Adipocyte (in vitro differentiated cells): ENCODE measurements around the gene HS3ST5.

ENCODE experiments used
- DNase-seq: peaks from one replicate; pipeline ENCODE4 v3.0.0-alpha.2; 2015; ENCODE audit warnings: low read depth
- H3K27me3 ChIP-seq: replicated peaks from 2 replicates; pipeline ENCODE4 v1.7.0; 2013; ENCODE audit warnings: mild to moderate bottlenecking, low read length, moderate library complexity; ENCODE audit not compliant: control insufficient read depth, insufficient read depth
- H3K36me3 ChIP-seq: 2 replicates; pipeline ENCODE4 v1.7.0; 2013; ENCODE audit warnings: low read length, mild to moderate bottlenecking, moderate library complexity; ENCODE audit not compliant: control insufficient read depth, insufficient read depth, severe bottlenecking
- H3K4me1 ChIP-seq: 2 replicates; pipeline ENCODE4 v1.7.0; 2013; ENCODE audit warnings: mild to moderate bottlenecking, low read length, moderate library complexity; ENCODE audit not compliant: control insufficient read depth, insufficient read depth
- H3K4me3 ChIP-seq: 2 replicates; pipeline ENCODE4 v1.7.0; 2013; ENCODE audit warnings: mild to moderate bottlenecking, low read length, moderate library complexity
- H3K9ac ChIP-seq: 2 replicates; pipeline ENCODE4 v1.7.0; 2013; ENCODE audit warnings: mild to moderate bottlenecking, low read length, moderate library complexity
- H3K9me3 ChIP-seq: 2 replicates; pipeline ENCODE4 v1.7.0; 2013; ENCODE audit warnings: mild to moderate bottlenecking, low read length, moderate library complexity; ENCODE audit not compliant: control insufficient read depth

Gene HS3ST5

GRCh38 chr6:114181664-114182063, 161.2 kb downstream of the HS3ST5 start:
- no peak overlapping the region for H3K9ac ChIP-seq
- H3K4me1 ChIP-seq = no peaks in the 10 kb centered on the region

GRCh38 chr6:114179411-114179810, 163.4 kb downstream of the HS3ST5 start:
- no peak overlapping the region for H3K4me3 ChIP-seq
- H3K9ac ChIP-seq = no peak overlapping the region
- H3K36me3 ChIP-seq = no peaks in the 10 kb centered on the region
- H3K27me3 ChIP-seq = no peaks in the 10 kb centered on the region
- no peaks in the 10 kb centered on the region for H3K4me1 ChIP-seq
- no peak for DNase-seq
- H3K9me3 ChIP-seq = peaks cover 2% of the 10 kb centered on the region

More at GRCh38 chr6:114181664-114182063, 161.2 kb downstream of the HS3ST5 start:
- Histone ChIP-seq H3K4me3 (no peak overlapping the region), H3K27me3 (no peaks in the 10 kb centered on the region), H3K9me3 (peaks cover 2% of the 10 kb centered on the region), H3K36me3 (no peaks in the 10 kb centered on the region)
- DNase-seq = no peak

- Histone ChIP-seq H3K4me1 (no peaks in the 10 kb centered on the region), H3K9me3 (peaks cover 2% of the 10 kb centered on the region), H3K4me3 (no peak overlapping the region), H3K27me3 (no peaks in the 10 kb centered on the region), H3K36me3 (no peaks in the 10 kb centered on the region), H3K9ac (no peak overlapping the region)
- no peak for DNase-seq
Measured at GRCh38 chr6:114176726-114177125, 166.1 kb downstream of the HS3ST5 start.

- no peaks in the 10 kb centered on the region for H3K4me1 ChIP-seq
- no peaks in the 10 kb centered on the region for H3K9me3 ChIP-seq
- no peak for DNase-seq
- no peak overlapping the region for H3K9ac ChIP-seq
- H3K27me3 ChIP-seq = no peaks in the 10 kb centered on the region
- no peaks in the 10 kb centered on the region for H3K36me3 ChIP-seq
- no peak overlapping the region for H3K4me3 ChIP-seq
Measured at GRCh38 chr6:114172576-114173260, 170.1 kb downstream of the HS3ST5 start.

GRCh38 chr6:114171473-114171872, 171.3 kb downstream of the HS3ST5 start:
- Histone ChIP-seq H3K9ac (no peak overlapping the region), H3K27me3 (no peaks in the 10 kb centered on the region), H3K36me3 (no peaks in the 10 kb centered on the region), H3K4me3 (no peak overlapping the region), H3K9me3 (no peaks in the 10 kb centered on the region), H3K4me1 (no peaks in the 10 kb centered on the region)
- no peak for DNase-seq

GRCh38 chr6:114170958-114171387, 171.8 kb downstream of the HS3ST5 start:
- no peak overlapping the region for H3K9ac ChIP-seq
- no peak overlapping the region for H3K4me3 ChIP-seq
- H3K9me3 ChIP-seq = no peaks in the 10 kb centered on the region
- no peak for DNase-seq
- H3K27me3 ChIP-seq = no peaks in the 10 kb centered on the region
- H3K4me1 ChIP-seq = no peaks in the 10 kb centered on the region
- H3K36me3 ChIP-seq = no peaks in the 10 kb centered on the region

GRCh38 chr6:114170372-114170771, 172.5 kb downstream of the HS3ST5 start:
- Histone ChIP-seq H3K4me1 (no peaks in the 10 kb centered on the region), H3K9ac (no peak overlapping the region), H3K27me3 (no peaks in the 10 kb centered on the region), H3K4me3 (no peak overlapping the region), H3K36me3 (no peaks in the 10 kb centered on the region), H3K9me3 (no peaks in the 10 kb centered on the region)
- DNase-seq = no peak

- H3K4me3 ChIP-seq = no peak overlapping the region
- no peak for DNase-seq
- H3K9me3 ChIP-seq = no peaks in the 10 kb centered on the region
- no peaks in the 10 kb centered on the region for H3K27me3 ChIP-seq
- no peaks in the 10 kb centered on the region for H3K4me1 ChIP-seq
- no peak overlapping the region for H3K9ac ChIP-seq
- H3K36me3 ChIP-seq = no peaks in the 10 kb centered on the region
Measured at GRCh38 chr6:114169763-114170162, 173.1 kb downstream of the HS3ST5 start.

- no peaks in the 10 kb centered on the region for H3K36me3 ChIP-seq
- DNase-seq = no peak
- no peaks in the 10 kb centered on the region for H3K4me1 ChIP-seq
- no peak overlapping the region for H3K4me3 ChIP-seq
- no peaks in the 10 kb centered on the region for H3K27me3 ChIP-seq
- H3K9me3 ChIP-seq = no peaks in the 10 kb centered on the region
- H3K9ac ChIP-seq = no peak overlapping the region
Measured at GRCh38 chr6:114167583-114168576, 174.9 kb downstream of the HS3ST5 start.

GRCh38 chr6:114164207-114164606, 178.6 kb downstream of the HS3ST5 start:
- DNase-seq = no peak
- H3K9me3 ChIP-seq = no peaks in the 10 kb centered on the region
- H3K36me3 ChIP-seq = no peaks in the 10 kb centered on the region
- H3K4me3 ChIP-seq = no peak overlapping the region
- H3K4me1 ChIP-seq = no peaks in the 10 kb centered on the region
- H3K27me3 ChIP-seq = no peaks in the 10 kb centered on the region
- no peak overlapping the region for H3K9ac ChIP-seq

- DNase-seq = no peak
- H3K36me3 ChIP-seq = no peaks in the 10 kb centered on the region
- H3K27me3 ChIP-seq = no peaks in the 10 kb centered on the region
Measured at GRCh38 chr6:114162691-114163347, 180.0 kb downstream of the HS3ST5 start.

More at GRCh38 chr6:114162691-114163347, 180.0 kb downstream of the HS3ST5 start:
- Histone ChIP-seq H3K9me3 (no peaks in the 10 kb centered on the region), H3K4me3 (no peak overlapping the region), H3K9ac (no peak overlapping the region), H3K4me1 (no peaks in the 10 kb centered on the region)
